GDM1 (cell line): Measurements from ENCODE around the gene ICAM4.
A peak's percentile ranks its signal among the peaks of the same experiment; 100 is the strongest.

Experiments used
- DNase-seq: peaks from one replicate; lab custom pipeline; 2025; lab: John Stamatoyannopoulos, UW

ICAM4 gene

DNA sequence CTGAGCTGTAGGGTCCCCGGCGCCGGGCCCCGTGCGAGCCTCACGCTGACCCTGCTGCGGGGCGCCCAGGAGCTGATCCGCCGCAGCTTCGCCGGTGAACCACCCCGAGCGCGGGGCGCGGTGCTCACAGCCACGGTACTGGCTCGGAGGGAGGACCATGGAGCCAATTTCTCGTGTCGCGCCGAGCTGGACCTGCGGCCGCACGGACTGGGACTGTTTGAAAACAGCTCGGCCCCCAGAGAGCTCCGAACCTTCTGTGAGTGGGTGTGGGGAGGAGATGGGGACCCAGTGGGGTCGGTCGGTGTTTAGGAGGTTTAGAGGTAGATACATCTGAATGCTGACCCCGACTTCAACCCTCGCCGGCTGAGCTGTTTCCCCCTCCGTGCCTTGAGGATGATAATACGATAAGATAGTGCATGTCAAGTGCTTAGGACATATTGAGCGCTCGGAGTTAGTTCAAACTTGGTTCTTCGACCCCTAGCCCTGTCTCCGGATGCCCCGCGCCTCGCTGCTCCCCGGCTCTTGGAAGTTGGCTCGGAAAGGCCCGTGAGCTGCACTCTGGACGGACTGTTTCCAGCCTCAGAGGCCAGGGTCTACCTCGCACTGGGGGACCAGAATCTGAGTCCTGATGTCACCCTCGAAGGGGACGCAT is 4.9 kb downstream of the ICAM4 start:
- no peak for DNase-seq

DNA sequence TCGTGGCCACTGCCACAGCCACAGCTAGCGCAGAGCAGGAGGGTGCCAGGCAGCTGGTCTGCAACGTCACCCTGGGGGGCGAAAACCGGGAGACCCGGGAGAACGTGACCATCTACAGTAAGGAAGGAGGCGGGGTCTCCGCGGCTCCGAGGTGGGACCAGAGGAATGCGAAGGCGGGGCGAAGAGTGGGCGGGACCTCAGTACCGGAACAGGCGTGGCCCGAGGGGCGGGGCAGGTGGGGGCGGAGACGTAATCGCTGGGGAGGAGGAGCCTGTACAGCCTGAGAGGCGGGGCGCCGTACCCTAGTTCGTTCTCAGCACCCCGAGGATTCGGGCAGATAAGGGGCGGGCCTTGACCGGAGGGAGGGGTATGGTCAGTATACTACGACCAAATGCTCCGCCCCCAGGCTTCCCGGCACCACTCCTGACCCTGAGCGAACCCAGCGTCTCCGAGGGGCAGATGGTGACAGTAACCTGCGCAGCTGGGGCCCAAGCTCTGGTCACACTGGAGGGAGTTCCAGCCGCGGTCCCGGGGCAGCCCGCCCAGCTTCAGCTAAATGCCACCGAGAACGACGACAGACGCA is 5.5 kb downstream of the ICAM4 start:
- no peak for DNase-seq

DNA sequence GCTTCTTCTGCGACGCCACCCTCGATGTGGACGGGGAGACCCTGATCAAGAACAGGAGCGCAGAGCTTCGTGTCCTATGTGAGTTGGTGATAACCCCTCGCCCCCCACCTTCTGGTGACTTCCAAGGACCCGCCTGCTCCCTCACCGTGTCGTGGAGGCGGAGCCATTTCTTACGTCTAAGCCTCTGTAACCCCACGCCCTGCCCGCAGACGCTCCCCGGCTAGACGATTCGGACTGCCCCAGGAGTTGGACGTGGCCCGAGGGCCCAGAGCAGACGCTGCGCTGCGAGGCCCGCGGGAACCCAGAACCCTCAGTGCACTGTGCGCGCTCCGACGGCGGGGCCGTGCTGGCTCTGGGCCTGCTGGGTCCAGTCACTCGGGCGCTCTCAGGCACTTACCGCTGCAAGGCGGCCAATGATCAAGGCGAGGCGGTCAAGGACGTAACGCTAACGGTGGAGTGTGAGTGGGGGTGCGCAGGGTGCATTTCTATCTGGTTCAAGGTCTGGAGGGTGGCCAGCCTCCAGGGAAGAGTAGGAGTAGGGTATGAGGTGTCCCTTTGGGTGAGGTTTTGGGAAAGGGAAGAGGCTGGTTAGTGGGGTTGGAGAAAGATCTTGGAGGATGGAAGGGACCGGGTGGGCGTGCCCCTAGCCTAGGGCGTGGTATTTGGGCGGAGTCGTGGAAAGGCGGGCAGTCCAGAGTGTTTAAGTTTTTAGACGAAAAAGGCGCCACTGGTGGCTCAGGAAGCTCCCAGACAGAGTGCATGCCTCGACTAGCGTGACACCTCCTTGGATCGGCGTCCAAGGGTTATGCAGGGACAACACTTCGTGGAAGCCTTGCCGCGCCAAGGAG is 6.3 kb downstream of the ICAM4 start:
- no peak for DNase-seq

DNA sequence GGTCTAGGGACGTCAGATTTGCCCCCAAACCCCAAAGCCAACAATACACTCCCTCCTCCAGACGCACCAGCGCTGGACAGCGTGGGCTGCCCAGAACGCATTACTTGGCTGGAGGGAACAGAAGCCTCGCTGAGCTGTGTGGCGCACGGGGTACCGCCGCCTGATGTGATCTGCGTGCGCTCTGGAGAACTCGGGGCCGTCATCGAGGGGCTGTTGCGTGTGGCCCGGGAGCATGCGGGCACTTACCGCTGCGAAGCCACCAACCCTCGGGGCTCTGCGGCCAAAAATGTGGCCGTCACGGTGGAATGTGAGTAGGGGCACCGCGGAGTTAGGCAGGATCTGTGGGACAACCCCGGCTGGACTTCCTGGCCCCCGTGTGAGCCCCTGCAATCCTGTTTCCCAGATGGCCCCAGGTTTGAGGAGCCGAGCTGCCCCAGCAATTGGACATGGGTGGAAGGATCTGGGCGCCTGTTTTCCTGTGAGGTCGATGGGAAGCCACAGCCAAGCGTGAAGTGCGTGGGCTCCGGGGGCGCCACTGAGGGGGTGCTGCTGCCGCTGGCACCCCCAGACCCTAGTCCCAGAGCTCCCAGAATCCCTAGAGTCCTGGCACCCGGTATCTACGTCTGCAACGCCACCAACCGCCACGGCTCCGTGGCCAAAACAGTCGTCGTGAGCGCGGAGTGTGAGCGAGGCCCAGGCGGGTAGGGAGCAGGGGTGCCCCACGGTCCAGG is 7.0 kb downstream of the ICAM4 start:
- no peak for DNase-seq

DNA sequence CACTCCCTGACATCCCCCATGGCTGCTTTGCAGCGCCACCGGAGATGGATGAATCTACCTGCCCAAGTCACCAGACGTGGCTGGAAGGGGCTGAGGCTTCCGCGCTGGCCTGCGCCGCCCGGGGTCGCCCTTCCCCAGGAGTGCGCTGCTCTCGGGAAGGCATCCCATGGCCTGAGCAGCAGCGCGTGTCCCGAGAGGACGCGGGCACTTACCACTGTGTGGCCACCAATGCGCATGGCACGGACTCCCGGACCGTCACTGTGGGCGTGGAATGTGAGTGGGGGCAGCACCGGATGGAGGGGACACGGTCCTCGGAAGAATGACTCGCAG is 7.6 kb downstream of the ICAM4 start:
- DNase-seq, result no peak

DNA sequence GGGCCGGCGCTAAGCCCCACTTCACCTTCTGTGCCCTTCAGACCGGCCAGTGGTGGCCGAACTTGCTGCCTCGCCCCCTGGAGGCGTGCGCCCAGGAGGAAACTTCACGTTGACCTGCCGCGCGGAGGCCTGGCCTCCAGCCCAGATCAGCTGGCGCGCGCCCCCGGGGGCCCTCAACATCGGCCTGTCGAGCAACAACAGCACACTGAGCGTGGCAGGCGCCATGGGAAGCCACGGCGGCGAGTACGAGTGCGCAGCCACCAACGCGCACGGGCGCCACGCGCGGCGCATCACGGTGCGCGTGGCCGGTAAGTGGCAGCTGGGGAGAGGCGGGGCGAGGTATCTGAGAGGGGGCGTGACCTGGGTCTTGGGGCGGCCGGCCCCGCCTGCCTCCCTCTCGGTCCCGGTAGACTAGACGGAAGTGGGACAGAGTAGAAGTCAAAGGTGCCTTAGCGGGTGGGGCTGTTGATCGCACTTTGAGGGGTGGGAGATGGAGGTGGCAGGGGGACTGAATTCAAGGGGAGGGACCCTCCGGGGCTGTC is 8.6 kb downstream of the ICAM4 start:
- DNase-seq, result no peak

DNA sequence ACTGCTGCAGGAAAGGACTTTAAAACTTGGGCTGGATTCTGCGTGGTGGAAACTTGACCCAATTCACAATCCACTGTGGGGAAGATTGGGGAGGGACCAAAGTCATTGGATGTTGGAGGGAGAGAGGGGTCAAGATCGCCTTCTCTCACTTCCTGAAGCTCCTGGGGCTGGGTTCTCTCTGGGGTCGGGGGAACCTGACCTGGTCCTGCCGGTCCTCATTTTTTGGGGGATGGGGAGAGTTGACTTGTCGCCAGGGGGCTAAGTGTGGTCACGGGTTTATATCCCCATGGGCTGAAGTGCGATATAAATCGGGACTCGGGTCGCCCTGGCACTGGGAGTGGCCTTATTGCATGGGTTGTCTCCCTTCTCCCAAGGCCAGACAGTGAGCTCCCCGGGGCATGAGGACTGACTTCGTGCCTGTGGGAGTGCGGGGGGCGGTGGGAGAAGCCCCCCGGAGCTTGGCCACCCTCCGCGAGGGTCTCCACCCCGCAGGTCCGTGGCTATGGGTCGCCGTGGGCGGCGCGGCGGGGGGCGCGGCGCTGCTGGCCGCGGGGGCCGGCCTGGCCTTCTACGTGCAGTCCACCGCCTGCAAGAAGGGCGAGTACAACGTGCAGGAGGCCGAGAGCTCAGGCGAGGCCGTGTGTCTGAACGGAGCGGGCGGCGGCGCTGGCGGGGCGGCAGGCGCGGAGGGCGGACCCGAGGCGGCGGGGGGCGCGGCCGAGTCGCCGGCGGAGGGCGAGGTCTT is 9.3 kb downstream of the ICAM4 start:
- DNase-seq, result no peak

DNA sequence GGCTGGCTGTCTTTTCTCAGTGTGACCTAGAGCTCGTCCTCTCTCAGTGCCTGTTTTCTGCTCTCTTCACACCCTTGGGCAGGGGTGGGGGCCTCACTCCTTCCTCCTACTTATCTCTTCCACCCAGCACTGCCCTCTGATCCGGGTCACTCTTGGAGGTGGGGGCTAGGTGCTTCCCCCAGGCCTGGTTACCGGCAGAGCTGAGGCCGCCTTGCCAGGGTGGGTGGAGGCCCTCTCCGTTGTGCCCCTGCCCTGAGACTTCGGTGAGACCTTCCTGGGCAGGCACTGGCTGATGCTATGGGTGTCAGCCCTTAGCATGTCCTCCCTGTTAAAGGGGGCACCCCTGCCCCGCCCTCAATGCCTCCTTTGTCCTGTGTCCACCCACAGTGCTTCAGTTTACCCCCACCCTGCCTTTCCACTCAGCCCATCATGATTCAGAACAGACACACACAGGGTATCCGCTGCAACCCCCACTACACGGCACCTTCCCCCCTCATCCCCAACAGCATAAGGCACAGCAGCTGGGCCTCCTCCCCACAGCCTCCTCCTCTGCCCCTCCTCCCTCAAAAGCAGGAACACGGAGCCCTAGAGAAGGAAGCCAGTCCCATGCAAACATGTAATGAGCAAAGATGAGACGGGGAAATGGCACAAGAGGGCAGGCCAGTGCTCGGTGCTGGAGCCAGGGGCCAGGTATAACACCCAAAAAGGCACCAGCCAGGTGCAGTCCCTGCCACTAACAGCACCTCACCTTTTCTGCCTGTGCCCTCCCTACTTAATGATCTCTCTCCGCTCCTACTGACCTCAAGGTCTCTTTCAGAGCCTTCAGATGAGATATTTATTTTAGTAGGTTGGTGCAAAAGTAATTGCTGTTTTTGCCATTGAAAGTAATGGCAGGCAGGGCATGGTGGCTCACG is 13.0 kb downstream of the ICAM4 start:
- peak; percentile 83 for DNase-seq

DNA sequence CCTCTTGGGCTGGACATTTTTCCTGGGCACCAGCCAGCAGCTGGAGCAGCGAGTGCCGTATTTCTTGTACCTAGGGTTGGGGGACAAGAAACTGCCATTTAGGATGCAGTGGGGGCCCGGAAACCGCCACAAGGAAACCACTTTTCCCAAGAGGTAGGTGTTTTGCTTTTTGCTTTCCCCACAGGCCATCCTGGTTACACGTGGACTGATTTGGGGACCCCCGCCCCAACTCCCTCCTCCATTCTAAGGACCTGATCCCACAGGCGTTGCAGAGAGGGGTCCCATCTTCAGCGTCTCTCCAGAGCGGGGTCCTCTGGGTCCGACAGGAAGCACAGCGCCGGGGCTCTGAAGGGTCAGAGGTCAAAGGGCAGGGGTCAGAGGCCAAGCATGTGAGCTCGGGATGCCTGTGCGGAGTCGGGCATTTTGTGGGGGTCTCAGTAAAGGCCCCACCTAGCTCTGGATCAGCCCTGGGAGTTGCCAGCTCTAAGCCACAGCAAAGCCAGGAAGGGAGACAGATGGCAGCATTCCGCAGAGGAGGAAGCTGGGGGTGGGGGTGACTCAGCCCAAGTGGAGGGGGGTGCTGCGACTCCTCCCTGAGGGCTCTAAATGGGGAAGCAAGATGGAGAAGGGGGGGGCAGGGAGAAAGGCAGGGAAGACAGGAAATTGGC is 18.5 kb downstream of the ICAM4 start:
- DNase-seq, result peak; percentile 78

DNA sequence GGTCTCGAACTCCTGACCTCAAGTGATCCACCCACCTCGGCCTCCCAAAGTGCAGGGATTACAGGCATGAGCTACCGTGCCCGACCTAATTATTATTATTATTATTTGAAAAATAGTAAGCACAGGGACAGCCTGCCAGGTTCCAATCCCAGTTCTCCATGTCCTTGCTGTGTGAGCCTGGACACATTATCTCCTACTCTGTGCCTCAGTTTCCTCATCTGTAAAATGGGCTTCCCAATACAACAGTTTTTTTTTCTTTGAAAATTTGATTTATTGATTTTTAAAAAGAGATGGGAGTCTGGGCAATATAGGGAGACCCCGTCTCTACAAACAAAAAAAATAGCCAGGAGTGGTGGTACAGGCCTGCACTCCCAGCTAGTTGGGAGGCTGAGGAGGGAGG is 19.6 kb downstream of the ICAM4 start:
- DNase-seq, result no peak

DNA sequence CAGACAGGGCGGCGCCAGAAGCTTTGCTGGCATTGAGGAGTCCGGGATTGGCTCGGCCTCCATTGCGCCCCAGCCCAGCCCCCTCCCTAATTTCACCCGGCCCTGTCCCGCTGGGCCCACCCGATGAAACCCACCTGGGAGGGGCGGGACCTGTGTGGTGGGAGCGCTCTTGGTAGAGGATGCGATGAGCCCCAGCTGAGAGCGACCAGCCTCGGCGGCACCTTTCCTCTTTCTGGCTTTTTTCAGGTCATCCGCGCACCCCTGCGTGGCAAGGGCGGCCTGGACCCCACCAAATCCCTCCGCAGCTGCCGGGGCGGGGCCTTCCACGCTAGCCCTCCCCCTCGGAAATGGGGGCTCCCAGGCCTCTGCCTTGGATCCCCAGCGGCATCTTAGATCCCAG is 22.7 kb downstream of the ICAM4 start, which contains the start of gene ZGLP1:
Gene ZGLP1 (minus strand): TSS at position 393 of the 400 bp plus-strand sequence.
- DNase-seq, result no peak

DNA sequence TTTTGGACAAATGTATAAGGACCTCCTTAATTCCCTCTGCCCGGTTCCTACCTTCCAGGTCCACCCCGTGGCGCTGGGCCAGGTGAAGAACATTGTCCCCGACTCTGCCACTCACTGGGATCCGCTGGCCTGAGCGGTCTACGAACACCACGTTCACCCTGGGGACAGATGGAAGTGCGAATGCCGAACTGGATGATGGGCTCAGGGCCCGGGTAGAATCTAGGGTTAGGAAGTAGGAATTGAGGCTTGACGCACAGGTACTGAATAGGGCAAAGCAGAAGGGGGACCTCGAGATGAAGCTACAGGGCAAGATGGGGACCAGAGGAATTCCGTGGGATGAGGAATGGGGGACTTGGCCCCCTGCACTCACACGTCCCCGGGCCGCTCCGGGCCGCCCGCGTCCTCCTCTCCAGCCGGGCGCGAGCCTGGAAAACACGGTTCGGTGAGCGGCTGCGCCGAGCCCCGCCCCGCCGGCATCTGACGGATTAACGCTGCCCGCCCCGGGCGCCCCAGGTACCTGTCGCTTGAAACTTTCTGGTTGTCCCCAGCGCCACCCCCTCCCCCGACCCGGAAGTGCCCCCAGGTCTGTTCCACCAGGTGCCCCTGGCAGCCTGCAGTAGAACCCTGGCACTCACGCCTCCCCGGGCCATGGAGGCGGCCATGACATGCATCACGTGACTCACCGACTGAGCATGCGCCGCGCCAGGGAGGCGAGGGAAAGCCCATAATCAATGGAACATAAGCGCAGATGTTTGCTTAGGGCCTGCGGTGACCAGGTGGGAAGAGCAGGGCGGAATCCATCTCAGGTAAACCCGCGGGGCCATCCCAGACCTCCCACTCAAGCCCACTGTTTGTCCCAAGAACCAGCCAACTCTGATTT is 28.8 kb downstream of the ICAM4 start, which contains the start of gene FDX2:
Gene FDX2 (minus strand): TSS at position 681 of the 880 bp plus-strand sequence. CDS start 19 bp downstream, at position 662.
- DNase-seq, result peak; percentile 63

DNA sequence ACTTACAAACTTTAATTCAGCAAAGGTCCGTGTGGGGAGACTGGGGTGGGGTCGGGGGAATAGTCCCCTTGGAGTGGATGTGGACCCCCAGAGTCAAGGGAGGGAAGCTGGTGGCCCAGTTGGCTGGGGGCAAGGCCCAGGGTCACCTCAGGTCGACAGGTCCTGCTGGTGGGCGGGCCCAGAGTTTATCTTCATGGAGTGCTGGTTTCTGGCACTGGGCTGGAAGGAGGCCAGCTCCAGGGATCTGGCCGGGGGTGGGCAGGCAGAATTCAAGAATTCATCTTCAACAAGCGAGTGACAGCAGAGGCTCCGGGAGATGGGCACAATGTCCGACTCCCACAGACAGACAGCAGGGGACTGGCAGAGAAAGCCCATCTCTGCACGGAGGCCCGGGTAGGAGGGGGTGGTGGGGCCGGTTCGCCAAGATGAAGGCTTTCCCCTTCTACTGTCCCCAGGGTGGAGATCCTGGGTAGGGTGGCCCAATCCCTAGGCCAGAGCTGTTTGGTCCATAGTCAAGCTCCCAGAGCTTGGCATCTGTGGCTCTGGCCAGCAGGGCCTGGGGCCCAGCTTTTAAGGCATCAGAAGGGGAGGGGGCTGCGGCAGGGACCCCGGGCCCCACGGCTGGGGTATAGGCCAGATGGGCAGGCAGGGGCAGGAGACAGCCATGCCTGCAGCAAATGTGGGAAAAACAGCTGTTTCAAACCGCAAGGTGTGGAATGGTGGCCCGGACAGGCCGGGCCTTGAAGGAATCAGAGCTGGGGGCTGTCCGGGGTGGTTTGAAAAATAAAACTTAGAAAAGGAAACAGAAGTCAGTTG is 29.7 kb downstream of the ICAM4 start:
- no peak for DNase-seq

DNA sequence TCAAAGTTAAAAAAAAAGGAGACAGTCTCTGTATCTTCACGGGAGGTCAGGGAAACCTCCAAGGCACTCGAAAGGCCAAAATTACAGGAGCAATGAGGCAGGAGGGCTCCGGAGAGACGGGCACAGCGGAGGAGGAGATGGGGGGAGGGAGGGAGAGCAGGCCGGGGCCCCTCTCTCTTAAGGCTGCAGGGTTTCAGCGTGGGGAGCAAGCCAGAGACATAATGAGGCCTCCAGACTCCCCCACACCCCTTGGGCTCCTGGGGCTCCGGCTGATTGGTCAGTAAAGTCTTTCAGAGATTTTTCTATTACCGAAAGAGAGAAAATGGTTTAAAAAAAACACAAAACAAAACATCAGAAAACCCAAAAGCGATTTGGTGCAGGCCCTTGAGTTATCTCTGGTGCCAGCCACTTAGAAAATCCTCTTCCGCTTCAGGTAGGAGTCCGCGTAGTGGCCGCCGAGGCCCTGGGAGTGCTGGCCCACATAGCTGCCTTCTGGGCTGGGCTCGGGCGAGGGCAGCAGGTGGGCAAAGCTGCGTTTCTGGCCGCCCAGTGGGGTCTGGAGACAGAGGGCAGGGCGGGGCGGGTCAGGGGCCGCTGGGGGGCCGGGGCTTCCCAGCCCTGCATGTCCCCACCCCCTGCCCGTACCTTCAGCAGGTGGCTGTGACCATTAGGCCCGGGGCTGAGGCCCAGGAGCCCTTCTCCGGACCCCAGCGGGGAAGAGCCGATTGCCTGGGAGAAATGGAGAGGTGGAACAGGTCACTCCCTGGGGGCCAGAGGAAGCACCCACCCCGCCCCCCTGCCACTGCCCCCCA is 30.5 kb downstream of the ICAM4 start:
- DNase-seq, result no peak

DNA sequence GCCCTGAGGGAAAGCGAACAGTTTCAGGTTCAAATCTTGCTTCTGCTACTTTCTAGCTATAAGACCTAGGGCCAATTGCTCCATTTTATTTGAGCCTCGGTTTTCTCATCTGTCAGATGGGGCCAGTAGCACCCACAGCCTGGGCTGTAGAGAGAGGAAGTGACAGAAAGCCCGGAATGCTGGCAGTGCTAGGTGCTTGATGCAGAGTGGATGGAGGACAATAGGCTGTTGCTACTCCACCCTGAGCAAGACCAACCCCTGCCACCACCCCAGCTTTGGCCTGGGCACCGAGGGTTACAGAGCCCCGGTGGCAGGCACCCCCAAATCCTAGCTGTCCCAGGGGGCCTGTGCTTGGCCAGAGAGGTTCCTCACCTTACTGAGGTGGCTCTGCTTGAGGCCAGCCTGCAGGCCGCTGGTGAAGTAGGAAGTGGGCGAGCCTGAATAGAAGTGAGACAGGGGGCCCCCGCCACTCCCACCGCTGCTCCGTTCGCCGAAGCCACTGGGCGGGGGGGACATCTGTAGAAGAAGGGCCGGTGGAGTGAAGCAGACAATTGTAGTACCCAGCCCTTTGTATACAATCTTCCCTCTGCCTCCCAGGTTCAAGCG is 31.2 kb downstream of the ICAM4 start:
- no peak for DNase-seq

DNA sequence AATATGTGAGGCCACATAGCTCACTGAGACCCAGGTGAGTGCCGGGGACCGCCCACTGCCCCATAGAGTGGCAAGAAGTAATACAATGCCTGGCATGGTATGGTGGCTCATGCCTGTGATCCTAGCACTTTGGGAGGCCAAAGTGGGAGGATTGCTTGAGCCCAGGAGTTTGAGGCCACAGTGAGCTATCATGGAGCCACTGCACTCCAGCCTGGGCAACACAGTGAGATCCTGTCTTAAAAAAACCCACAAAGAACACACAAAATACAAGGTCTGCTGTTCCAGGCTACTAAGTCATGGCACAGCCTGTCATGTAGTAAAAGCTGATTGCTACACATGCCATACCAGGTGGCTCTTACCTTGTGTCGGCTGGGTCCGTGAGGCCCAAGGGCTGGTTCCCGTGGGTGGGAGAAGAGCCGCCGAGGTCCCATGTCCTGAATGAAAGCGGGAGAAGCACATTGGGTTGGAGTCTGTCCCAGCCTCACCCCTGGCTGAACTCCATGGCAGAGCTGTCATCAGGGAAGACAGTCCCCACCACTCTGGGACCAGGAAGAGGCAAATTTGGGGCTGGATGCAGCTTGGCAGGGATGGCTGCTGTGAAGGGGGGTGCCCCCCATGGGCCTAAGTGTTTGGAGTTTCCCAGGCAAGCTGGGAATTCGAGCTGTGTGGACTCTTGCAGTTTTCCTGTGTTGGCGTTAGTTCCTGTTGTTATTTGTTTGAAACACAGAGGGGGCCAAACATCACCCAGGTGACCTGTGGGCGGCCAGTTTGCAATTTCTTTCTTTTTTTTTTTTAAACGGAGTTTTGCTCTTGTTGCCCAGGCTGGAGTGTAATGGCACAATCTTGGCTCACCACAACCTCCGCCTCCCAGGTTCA is 32.3 kb downstream of the ICAM4 start:
- no peak for DNase-seq
